AG10803 (cell line): ENCODE data around the gene SCAPER.
"Not testable (repeated sequence)": the region's sequence is repeated elsewhere in the genome, so short reads cannot be mapped to it uniquely, and the experiment has no call there.

ENCODE experiments used
- DNase-seq: peaks from one replicate; pipeline ENCODE4 v3.0.0; 2010; ENCODE audit warnings: low read depth
- H3K4me3 ChIP-seq: 2 replicates; pipeline ENCODE4 v1.5.1; 2011; ENCODE audit warnings: mild to moderate bottlenecking, low read length, control low read depth
- CTCF ChIP-seq: conservative IDR thresholded peaks from 2 replicates; pipeline ENCODE4 v1.5.1; 2011; ENCODE audit warnings: mild to moderate bottlenecking, low read length, control low read depth, inconsistent platforms

Gene SCAPER

DNA sequence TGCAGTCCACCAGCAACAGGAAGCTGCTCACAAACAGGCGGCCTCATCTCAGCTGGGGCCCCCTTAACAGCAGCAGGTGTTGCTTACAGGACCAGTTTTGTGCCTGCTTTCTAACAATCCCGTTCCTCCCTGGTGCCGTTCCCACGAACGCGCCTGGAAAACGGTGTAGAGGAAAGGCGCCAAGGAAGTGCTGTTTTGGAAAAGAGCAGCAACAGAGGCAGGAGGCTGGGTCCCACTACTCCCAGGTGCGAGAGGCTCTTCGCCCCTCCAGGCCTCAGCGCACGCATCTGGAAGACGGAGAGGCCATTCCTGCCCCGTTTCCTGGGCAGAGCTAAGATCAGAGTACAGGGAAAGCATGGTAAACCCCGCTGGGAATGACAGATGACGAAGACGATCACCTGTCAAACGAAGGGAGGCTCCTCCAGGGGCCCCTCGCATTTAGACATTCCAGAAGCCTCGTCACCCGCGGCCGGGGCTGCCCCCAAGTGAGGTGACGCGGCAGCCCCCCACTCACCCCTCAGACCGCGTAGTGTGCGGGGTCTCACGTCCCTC lies 603 bp downstream of the SCAPER start:
- H3K4me3 ChIP-seq: peak overlapping the region; percentile 82
- no peak for DNase-seq
- TF ChIP-seq CTCF: no peak

DNA sequence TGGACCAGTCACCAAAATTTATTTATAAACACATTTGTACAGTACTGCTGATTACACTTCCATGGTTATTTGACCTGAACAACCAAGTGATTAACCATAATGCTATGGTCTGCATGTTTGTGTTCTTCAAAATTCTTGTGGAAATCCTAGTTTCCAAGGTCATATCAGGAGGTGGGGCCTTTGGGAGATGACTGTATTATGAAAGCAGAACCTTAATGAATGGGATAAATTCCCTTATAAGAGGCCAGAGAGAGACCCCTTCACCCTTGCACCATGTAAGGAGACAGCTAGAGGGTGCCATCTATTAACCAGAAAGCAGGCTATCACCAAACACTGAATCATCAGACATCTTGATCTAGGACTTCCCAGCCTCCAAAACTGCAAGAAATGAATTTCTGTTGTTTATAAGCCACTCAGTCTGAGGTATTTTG lies 1.9 kb downstream of the SCAPER start:
- DNase-seq: peak; percentile 49
- peak; percentile 38 for TF ChIP-seq CTCF
- no peak overlapping the region for H3K4me3 ChIP-seq

GRCh38 chr15:76901965-76902364 lies 3.2 kb downstream of the SCAPER start:
- DNase-seq: no peak

GRCh38 chr15:76899931-76900310 lies 5.2 kb downstream of the SCAPER start:
- H3K4me3 ChIP-seq, DNase-seq: not testable (repeated sequence)

More at GRCh38 chr15:76901965-76902364, 3.2 kb downstream of the SCAPER start:
- H3K4me3 ChIP-seq: no peak overlapping the region
- no peak for TF ChIP-seq CTCF

DNA sequence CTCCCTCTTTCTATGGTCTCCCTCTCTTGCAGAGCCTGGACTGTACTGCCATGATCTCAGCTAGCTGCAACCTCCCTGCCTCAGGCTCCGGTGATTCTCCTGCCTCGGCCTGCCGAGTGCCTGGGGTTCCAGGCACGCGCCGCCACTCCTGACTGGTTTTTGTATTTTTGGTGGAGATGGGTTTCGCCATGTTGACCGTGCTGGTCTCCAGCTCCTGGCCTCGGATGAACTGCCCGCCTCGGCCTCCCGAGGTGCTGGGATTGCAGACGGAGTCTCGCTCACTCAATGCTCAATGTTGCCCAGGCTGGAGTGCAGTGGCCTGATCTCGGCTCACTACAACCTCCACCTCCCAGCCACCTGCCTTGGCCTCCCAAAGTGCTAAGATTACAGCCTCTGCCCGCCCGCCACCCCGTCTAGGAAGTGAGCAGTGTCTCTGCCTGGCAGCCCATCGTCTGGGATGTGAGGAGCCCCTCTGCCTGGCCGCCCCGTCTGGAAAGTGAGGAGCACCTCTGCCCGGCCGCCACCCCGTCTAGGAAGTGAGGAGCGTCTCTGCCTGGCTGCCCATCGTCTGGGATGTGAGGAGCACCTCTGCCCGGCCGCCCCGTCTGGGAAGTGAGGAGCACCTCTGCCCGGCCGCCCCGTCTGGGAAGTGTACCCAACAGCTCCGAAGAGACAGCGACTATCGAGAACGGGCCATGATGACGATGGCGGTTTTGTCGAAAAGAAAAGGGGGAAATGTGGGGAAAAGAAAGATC lies 5.8 kb downstream of the SCAPER start:
- DNase-seq, H3K4me3 ChIP-seq: not testable (repeated sequence)

- no peak for DNase-seq
- H3K4me3 ChIP-seq: no peak overlapping the region
- no peak for TF ChIP-seq CTCF
Observed at GRCh38 chr15:76898102-76898501, 7.0 kb downstream of the SCAPER start.

DNA sequence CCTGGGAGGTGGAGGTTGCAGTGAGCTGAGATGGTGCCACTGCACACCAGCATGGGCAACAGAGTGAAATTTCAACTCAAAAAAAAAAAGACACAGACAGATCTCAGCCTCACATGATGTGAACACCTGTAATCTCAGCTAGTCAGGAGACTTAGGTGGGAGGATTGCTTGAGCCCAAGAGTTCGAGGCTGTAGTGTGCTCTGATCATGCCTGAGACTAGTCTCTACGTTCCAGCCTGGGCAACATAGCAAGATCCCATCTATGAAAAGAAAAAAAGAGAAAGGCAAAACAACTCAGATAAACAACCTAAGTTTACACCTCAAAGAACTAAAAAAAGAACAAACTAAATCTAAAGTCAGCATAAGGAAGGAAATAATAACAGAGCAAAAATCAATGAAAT lies 11.0 kb downstream of the SCAPER start:
- no peak for TF ChIP-seq CTCF
- no peak overlapping the region for H3K4me3 ChIP-seq
- DNase-seq: no peak

- H3K4me3 ChIP-seq, DNase-seq: not testable (repeated sequence)
Observed at GRCh38 chr15:76892836-76893235, 12.3 kb downstream of the SCAPER start.

- not testable (repeated sequence) for H3K4me3 ChIP-seq, DNase-seq
Observed at GRCh38 chr15:76887280-76888141, 17.6 kb downstream of the SCAPER start.
